GM10248 (cell line): ENCODE results near the gene LSAMP.

Experiments
- CTCF ChIA-PET: fragments of 300-600 bp; sonication (Branson Sonifier 250); formaldehyde crosslinking; extraction: SDS; loops from one replicate; lab custom pipeline; 2021; ENCODE audit warnings: antibody characterized with exemption; lab: Yijun Ruan, JAX
- POLR2A ChIA-PET: fragments of 350-650 bp; sonication (Branson Sonifier 250); formaldehyde crosslinking; extraction: SDS; loops from one replicate; lab custom pipeline; 2020; ENCODE audit warnings: antibody characterized with exemption; lab: Yijun Ruan, JAX
- DNase-seq: peaks from one replicate; pipeline ENCODE4 v3.0.0; 2012; ENCODE audit errors: extremely low spot score
- CTCF ChIP-seq: IDR thresholded peaks from 2 replicates; pipeline ENCODE4 v1.5.1; 2012; ENCODE audit warnings: mild to moderate bottlenecking, low read depth; ENCODE audit errors: extremely low read depth, missing control alignments, control extremely low read depth

Gene LSAMP

DNA sequence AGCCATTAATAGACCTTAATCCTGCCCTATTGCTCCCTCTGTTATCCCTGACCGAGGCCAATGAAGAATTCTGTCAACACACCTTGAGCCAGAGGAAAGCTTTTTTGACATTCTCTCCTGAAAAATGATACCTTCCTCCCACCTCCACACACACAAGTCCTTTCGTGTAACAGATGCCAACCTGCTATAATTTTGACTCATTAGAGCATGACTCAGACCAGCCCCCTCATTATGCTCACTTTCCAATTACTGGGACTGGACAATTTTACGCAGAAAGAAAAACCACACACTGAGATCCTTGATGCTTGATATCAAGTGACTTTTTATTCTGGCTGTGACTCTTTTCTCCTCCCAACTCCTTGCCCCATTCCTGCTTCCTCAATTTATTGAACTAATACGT, 50.9 kb downstream of the LSAMP start:
- CTCF ChIA-PET: interaction anchor here (1.6 to 2.1 kb wide), 2 partner anchors 9 to 15 kb away, joined by 3 to 5 read pairs; no protein-coding TSS in a partner anchor
- POLR2A ChIA-PET: no interaction called here
- no peak for DNase-seq
- no peak for TF ChIP-seq CTCF

- ChIA-PET CTCF (interaction anchor here (2.1 kb wide), 1 partner anchor 17 kb away, joined by 5 read pairs; no protein-coding TSS in a partner anchor), POLR2A (no interaction called here)
- no peak for TF ChIP-seq CTCF
- DNase-seq: no peak
Observed at GRCh38 chr3:116393199-116393598, 52.1 kb downstream of the LSAMP start.

GRCh38 chr3:116392291-116392690, 53.0 kb downstream of the LSAMP start:
- no peak for TF ChIP-seq CTCF
- ChIA-PET CTCF (no interaction called here), POLR2A (no interaction called here)
- DNase-seq: no peak

- no peak for DNase-seq
- TF ChIP-seq CTCF: no peak
- POLR2A ChIA-PET: no interaction called here
- CTCF ChIA-PET: no interaction called here
Observed at GRCh38 chr3:116391296-116392201, 53.7 kb downstream of the LSAMP start.

DNA sequence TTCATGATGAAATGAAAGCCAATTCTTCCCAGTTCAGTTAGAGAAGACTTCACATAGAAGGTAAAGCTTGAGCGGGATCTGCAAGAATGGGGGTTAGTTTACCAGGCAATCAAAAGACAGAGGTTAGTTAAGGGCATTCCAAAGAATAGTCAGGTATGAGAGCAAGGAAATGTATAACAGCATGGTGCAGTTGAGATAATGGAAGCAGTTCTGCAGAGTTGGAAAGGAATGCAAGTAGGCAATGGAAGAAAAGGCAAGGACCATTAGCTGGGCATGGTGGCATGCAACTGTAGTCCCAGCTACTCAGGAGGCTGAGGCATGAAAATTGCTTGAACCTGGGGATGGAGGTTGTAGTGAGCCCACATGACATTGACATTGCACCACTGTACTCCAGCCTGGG, 55.0 kb downstream of the LSAMP start:
- no peak for TF ChIP-seq CTCF
- DNase-seq: no peak
- CTCF ChIA-PET: no interaction called here
- POLR2A ChIA-PET: no interaction called here

DNA sequence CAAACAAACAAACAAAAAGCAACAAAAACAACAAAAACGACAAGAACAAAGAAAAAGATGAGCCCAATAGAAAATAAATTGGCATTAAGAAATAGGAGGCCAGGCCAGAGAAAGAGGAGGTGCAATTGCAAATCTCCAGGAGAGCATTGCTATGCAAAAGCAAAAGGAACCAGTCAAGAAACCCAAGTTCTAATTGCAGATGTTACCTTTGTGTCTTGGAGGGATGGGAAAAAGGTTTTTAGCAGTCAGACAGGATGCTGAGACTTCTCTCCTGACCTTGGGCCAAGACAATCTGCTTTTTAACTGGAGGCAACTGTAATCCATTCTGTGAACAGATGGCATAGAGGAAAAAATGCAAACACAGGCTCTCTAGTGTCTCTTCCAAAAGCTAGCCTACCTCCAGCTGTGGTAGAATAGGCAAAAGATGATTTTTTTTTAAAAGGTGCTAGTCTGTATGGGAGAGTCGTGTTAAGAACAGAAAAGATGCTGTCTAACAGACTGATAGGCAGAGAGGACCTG, 56.4 kb downstream of the LSAMP start:
- ChIA-PET POLR2A (no interaction called here), CTCF (no interaction called here)
- TF ChIP-seq CTCF: no peak
- no peak for DNase-seq
